ENCODE data around the gene RAB37.
A peak's percentile ranks its signal among the peaks of the same experiment; 100 is the strongest.

RAB37 gene

DNA sequence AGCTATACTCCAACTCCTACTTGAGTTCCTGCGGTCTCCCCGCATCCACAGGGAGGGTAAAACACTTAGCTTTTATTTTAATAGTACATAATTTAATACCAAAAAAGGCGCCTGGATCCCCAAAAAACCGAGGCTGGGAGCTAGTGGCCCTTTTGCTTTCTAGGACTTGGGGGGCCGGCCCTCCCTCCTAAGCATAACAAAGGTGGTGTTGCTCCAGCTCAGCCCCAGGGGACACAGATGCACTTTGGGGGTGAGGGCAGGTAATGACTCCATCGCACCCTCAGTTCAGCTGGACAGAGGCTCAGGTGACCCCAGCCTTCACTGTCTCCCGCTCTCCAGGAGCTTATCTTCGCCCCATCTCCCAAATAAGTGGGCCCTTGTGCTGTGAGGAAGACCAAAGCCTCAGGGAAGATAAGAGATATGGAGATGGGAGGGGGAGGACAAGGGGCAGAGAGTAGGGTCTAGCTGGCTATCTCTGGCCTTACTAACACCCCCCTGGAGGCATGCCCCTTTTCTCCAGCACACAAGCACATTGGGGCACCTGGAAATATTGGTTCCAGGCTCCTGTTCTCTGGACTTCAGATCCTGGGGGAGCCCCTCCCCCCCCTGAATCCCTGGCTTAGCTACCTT, 8.6 kb downstream of the RAB37 start:
- DNase-seq (ENCODE audit: low read depth) = no peak

GRCh38 chr17:74746376-74746775, 9.3 kb downstream of the RAB37 start:
- no peak for DNase-seq (ENCODE audit: low read depth)

DNA sequence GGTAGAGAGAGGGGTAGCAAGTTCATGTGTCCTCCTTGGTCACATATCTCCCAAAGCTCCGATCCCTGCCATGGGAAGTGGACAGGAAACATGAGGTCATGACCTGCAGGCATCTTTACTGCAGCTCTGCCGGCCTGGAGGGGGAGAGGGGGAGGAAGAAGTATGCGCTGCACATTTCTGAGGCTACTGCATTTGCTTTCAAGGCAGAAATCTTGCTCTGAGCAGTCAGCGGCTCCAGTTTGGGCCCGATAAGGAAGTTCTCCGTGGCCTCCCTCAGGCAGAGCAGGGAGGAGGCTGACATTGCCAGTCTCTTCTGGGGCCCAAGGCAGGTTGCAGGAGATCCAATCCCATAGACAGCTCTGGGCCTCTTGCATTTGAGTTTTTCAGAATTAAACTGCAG, 9.9 kb downstream of the RAB37 start:
- peak; percentile 57 for DNase-seq (ENCODE audit: low read depth)

GRCh38 chr17:74748279-74748528, 11.1 kb downstream of the RAB37 start:
- no peak for DNase-seq (ENCODE audit: low read depth)

GRCh38 chr17:74748529-74749278, 11.6 kb downstream of the RAB37 start, which contains the start of gene NHERF1:
Gene NHERF1 (plus strand): TSS chr17:74748628. CDS start chr17:74748847, 219 bp downstream.
- DNase-seq (ENCODE audit: low read depth) = peak; percentile 93

GRCh38 chr17:74749279-74750038, 12.4 kb downstream of the RAB37 start:
- DNase-seq (ENCODE audit: low read depth) = peak; percentile 69

DNA sequence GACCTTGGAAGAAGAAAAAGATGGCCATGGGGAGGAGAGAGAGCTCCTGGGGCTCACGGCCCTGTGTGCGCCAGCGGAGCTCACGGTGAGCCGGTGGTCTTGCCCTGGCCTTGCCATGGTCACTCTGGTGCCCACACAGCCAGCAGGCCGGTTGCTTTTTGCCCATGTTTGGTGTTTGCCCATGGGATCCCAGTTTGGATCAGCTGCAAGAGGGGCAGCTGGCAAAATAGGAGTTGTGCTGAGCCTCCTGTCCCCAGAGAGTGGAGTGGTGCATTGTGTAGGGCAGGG, 12.9 kb downstream of the RAB37 start:
- DNase-seq (ENCODE audit: low read depth) = no peak

- DNase-seq (ENCODE audit: low read depth) = no peak
Observed at GRCh38 chr17:74750327-74751069, 13.4 kb downstream of the RAB37 start.

DNA sequence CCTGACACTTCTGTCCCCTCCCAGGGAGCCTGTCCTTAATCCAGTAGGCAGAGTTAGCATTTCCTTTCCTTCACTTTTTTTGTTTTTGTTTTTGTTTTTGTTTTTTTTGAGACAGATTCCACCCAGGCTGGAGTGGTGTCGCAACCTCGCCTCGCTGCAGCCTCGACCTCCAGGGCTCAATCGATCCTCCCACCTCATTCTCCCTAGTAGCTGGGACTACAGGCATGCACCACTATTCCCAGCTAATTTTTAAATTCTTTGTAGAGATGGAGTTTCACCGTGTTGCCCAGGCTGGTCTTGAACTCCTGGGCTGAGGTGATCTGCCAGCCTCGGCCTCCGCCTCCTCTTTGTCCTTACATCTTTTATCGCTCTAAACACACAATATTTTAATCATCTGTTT, 15.4 kb downstream of the RAB37 start:
- no peak for DNase-seq (ENCODE audit: low read depth)

- no peak for DNase-seq (ENCODE audit: low read depth)
Observed at GRCh38 chr17:74752822-74753401, 15.9 kb downstream of the RAB37 start.

DNA sequence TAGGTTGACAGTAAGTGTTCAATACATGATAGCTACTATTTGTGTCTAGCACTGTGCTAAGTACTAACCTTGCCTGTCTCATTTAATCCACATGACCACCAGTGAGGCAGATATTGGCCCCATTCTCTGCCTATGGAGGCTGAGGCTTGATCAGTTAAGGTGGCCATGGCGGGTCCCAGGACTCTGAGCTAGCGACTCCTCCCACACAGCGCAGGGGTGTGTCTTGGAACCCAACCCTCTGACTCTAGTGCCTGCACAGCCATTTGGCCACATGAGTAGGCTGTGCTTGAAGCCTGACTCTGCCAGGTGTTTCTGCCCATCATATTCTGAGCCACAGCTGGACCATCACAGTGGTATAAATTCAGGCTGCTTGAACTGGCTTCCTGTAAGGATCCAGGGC, 17.8 kb downstream of the RAB37 start:
- DNase-seq (ENCODE audit: low read depth) = no peak

DNA sequence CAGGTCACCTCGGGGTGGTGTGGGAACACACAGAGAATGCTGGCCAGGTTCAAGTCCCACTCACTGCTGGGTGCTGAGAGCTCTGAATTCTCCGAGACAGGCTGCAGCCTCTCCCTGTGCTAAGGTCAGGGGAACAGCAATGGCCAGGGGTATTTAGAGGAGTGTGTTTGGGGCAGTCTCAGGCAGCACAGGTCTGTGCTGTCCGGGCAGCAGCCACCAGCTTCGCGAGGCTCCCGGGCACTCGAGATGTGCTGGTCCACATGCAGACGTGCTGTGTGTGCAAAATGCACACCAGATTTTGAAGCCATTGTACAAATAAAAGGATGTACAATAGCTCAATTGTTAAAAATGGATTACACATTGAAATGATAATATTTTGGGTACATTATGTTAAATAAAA, 18.5 kb downstream of the RAB37 start:
- no peak for DNase-seq (ENCODE audit: low read depth)

GRCh38 chr17:74756891-74757290, 19.8 kb downstream of the RAB37 start:
- no peak for DNase-seq (ENCODE audit: low read depth)

DNA sequence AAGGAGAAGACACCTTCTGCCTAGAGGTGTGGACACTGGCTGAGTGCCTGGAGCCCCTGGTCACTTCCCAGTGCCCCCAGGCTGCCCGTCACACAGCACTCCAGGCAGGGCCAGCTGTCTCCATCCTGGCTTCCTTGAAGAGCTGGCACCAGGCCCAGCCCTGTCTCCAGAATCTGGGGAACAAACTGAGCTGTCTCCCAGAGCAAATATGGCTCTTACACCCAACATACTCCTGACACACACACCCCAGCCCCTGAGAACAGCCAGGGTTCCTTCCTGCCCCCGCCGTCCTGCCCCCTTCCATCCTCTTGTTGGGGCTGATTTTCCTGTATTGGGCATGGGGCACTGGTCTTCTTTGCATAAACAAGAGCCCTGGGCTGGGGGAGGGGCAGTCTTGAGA, 20.4 kb downstream of the RAB37 start:
- peak; percentile 51 for DNase-seq (ENCODE audit: low read depth)

DNA sequence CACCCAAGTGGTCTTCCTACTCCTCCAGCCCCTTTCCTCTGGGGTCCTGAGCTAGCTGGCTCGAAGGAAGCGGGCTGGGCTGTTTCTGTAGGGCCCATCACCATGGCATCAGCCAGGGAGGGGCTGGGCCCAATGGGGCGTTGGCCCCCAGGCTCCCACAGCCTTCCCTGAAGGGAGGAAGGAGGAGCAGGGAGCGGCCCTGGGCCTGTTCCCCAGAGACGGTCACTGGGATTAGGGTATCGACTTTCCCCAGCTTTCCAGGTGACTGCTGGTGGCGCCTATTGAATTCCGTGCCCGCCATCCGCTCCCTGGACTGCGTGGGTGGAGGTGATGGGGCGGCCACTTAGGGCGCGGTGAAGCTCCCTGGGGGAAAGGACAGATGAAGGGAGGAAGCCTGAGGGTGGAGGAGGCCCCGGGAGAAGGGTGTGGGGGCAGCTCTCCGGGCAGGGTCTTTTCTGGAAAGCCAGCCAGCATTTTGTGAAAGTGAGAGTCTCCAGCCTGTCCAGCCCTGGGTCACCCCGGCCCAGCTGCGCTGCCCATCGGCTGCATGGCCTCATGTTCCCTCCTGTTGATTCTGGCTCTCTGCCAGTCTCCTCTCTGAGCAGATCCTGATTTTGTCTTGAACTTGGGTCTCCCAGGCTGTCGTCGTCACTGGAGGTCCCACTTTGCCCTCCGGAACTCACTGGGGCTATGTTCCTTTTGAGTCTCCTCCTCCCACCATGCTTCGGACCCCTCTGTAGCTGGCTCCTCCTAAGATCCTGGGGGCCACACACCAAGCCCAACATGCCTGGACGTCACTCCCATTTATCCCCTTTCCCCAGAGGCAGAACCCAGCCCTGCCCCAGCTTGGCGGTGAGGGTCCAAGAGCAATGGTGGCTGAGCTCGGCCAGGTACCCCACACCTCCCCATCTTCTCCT, 21.1 kb downstream of the RAB37 start:
- DNase-seq (ENCODE audit: low read depth) = no peak

DNA sequence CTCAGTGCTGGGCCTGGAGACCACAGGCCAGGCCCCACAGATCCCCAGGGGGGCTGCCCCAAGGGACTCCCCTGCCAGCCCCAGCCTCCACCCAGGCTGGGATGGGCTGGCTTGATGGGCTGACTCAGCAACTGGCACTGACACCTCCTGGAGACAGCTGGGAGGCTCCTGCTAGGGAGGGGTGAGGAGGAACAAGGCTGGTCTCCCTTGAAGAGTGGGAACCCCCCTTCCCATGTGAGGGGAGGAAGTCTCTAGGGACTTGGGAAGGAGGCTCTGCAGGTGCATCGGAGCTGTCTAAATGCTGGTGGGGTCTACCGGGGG, 21.8 kb downstream of the RAB37 start:
- no peak for DNase-seq (ENCODE audit: low read depth)

- DNase-seq (ENCODE audit: low read depth) = no peak
Observed at GRCh38 chr17:74759243-74759801, 22.3 kb downstream of the RAB37 start.

DNA sequence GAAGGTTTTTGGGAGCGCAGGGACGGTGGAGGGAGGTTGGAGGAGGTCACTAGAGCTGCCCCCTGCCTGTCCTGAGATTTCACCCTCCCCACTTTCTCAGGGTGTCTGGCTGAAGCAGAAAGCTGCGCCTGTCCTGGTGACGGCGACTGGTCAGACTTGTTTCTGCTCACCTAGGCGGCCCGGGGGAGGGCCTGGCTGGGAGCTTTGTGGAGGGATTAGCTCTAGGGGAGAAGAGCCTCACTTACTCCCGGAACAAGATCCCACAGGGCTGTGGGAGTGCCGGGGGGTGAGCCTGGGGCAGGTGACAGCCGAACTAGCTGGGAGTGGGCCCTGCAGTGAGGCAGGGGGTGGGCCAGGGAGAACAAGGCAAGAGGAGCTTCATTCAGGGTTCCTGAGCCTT, 22.9 kb downstream of the RAB37 start:
- no peak for DNase-seq (ENCODE audit: low read depth)

GRCh38 chr17:74760404-74761105, 23.5 kb downstream of the RAB37 start:
- DNase-seq (ENCODE audit: low read depth) = no peak

- no peak for DNase-seq (ENCODE audit: low read depth)
Observed at GRCh38 chr17:74761419-74761818, 24.4 kb downstream of the RAB37 start.

DNA sequence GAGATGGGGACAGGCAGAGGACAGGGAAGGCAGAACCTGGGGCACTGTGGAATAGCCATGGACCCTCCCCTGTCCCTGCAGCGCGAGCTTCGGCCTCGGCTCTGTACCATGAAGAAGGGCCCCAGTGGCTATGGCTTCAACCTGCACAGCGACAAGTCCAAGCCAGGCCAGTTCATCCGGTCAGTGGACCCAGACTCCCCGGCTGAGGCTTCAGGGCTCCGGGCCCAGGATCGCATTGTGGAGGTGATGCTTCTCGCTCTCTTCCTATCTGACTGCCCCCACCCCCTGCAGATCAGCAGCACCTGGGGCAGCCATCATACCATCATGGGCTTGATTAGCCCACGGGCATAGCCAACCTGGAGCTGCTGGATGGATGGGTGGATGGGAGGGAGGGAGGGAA, 24.9 kb downstream of the RAB37 start:
- no peak for DNase-seq (ENCODE audit: low read depth)

Data from EH (cell line).